H9 (cell line): ENCODE measurements around the gene SF3A1. TPM values are rescaled to one million over a fixed set of nuclear protein-coding genes. Genes with fewer than 3 reads are reported as not detected.

ENCODE experiments used
- DNase-seq: peaks from one replicate; pipeline ENCODE4 v3.0.0-alpha.2; 2017
- H2AFZ ChIP-seq: one replicate; pipeline ENCODE4 v1.6.1; 2013; ENCODE audit warnings: mild to moderate bottlenecking, low read length, control low read depth, moderate library complexity
- H2AK5ac ChIP-seq: 2 replicates; pipeline ENCODE4 v1.6.1; 2013; ENCODE audit warnings: low read length, control low read depth, mixed read lengths; ENCODE audit not compliant: insufficient read length
- H2BK120ac ChIP-seq: one replicate; pipeline ENCODE4 v1.6.1; 2013; ENCODE audit warnings: low read depth, mild to moderate bottlenecking, low read length, control low read depth, inconsistent platforms; ENCODE audit not compliant: poor library complexity, severe bottlenecking
- H2BK12ac ChIP-seq: 2 replicates; pipeline ENCODE4 v1.6.1; 2013; ENCODE audit warnings: low read length, control low read depth, mixed read lengths, low read depth; ENCODE audit not compliant: insufficient read length
- H2BK15ac ChIP-seq: 2 replicates; pipeline ENCODE4 v1.6.1; 2013; ENCODE audit warnings: low read depth, low read length, control low read depth
- H2BK20ac ChIP-seq: one replicate; pipeline ENCODE4 v1.6.1; 2013; ENCODE audit warnings: low read depth, mild to moderate bottlenecking, low read length, control low read depth, inconsistent platforms; ENCODE audit not compliant: poor library complexity, severe bottlenecking
- H2BK5ac ChIP-seq: 2 replicates; pipeline ENCODE4 v1.6.1; 2013; ENCODE audit warnings: low read length, control low read depth, mixed read lengths; ENCODE audit not compliant: insufficient read length
- H3K14ac ChIP-seq: 2 replicates; pipeline ENCODE4 v1.6.1; 2013; ENCODE audit warnings: low read length, control low read depth; ENCODE audit not compliant: insufficient read depth
- H3K18ac ChIP-seq: 2 replicates; pipeline ENCODE4 v1.6.1; 2013; ENCODE audit warnings: low read depth, mild to moderate bottlenecking, mixed read lengths, low read length, control low read depth; ENCODE audit not compliant: insufficient read length
- H3K23ac ChIP-seq: 2 replicates; pipeline ENCODE4 v1.6.1; 2013; ENCODE audit warnings: low read length, control low read depth, mixed read lengths, low read depth; ENCODE audit not compliant: insufficient read length
- H3K23me2 ChIP-seq: 2 replicates; pipeline ENCODE4 v1.6.1; 2013; ENCODE audit warnings: low read depth, mild to moderate bottlenecking, mixed read lengths, low read length, control low read depth; ENCODE audit not compliant: insufficient read length, poor library complexity, severe bottlenecking
- H3K27ac ChIP-seq: 2 replicates; pipeline ENCODE4 v1.5.1; 2013; ENCODE audit warnings: low read length, control low read depth, mixed read lengths, low read depth; ENCODE audit not compliant: insufficient read length
- H3K27me3 ChIP-seq: 2 replicates; pipeline ENCODE4 v1.6.1; 2013; ENCODE audit warnings: low read length, control low read depth, inconsistent platforms; ENCODE audit not compliant: insufficient read depth
- H3K4ac ChIP-seq: 2 replicates; pipeline ENCODE4 v1.6.1; 2013; ENCODE audit warnings: low read depth, mild to moderate bottlenecking, control low read depth, inconsistent platforms, low read length, moderate library complexity
- H3K4me1 ChIP-seq: 2 replicates; pipeline ENCODE4 v1.6.1; 2013; ENCODE audit warnings: low read length, control low read depth, inconsistent platforms; ENCODE audit not compliant: insufficient read depth
- H3K4me2 ChIP-seq: 2 replicates; pipeline ENCODE4 v1.6.1; 2013; ENCODE audit warnings: low read length, control low read depth, mixed read lengths; ENCODE audit not compliant: insufficient read length, insufficient read depth
- H3K56ac ChIP-seq: 2 replicates; pipeline ENCODE4 v1.6.1; 2013; ENCODE audit warnings: low read depth, mild to moderate bottlenecking, mixed read lengths, low read length, control low read depth; ENCODE audit not compliant: insufficient read length
- H3K79me1 ChIP-seq: 2 replicates; pipeline ENCODE4 v1.6.1; 2013; ENCODE audit warnings: low read depth, mild to moderate bottlenecking, moderate library complexity, low read length, control low read depth, inconsistent platforms; ENCODE audit not compliant: insufficient read depth, poor library complexity, severe bottlenecking
- H3K79me2 ChIP-seq: 2 replicates; pipeline ENCODE4 v1.6.1; 2013; ENCODE audit warnings: low read length, control low read depth, inconsistent platforms; ENCODE audit not compliant: insufficient read depth
- H3K9ac ChIP-seq: 2 replicates; pipeline ENCODE4 v1.6.1; 2013; ENCODE audit warnings: low read length, control low read depth, mixed read lengths; ENCODE audit not compliant: insufficient read length; ENCODE audit errors: extremely low read depth
- H3K9me3 ChIP-seq: one replicate; pipeline ENCODE4 v1.6.1; 2013; ENCODE audit warnings: low read depth, low read length, inconsistent platforms; ENCODE audit not compliant: control insufficient read depth
- H3T11ph ChIP-seq: one replicate; pipeline ENCODE4 v1.6.1; 2013; ENCODE audit warnings: mild to moderate bottlenecking, low read length, control low read depth, inconsistent platforms
- H4K20me1 ChIP-seq: one replicate; pipeline ENCODE4 v1.6.1; 2013; ENCODE audit not compliant: control insufficient read depth, insufficient read length, insufficient read depth
- H4K5ac ChIP-seq: 2 replicates; pipeline ENCODE4 v1.6.1; 2013; ENCODE audit warnings: low read depth, mild to moderate bottlenecking, mixed read lengths, low read length, control low read depth; ENCODE audit not compliant: insufficient read length
- H4K8ac ChIP-seq: replicated peaks from 2 replicates; pipeline ENCODE4 v1.6.1; 2013; ENCODE audit warnings: low read length, control low read depth, mixed read lengths, low read depth; ENCODE audit not compliant: insufficient read length
- H4K91ac ChIP-seq: 2 replicates; pipeline ENCODE4 v1.6.1; 2013; ENCODE audit warnings: low read depth, mild to moderate bottlenecking, moderate library complexity, mixed read lengths, low read length, control low read depth; ENCODE audit not compliant: insufficient read length
- H3K27ac Mint-ChIP-seq, 3 experiments: 2 replicates in 2 of 3; 3 replicates in 1 of 3; pipeline ENCODE4 v1.8.0; 2020 to 2021; ENCODE audit warnings: mixed read lengths in 3 of 3, mild to moderate bottlenecking in 1 of 3, moderate library complexity in 1 of 3
- H3K27me3 Mint-ChIP-seq: 2 replicates; pipeline ENCODE4 v1.8.0; 2021; ENCODE audit warnings: low read depth, mild to moderate bottlenecking, moderate library complexity, mixed read lengths
- H3K36me3 Mint-ChIP-seq, 3 experiments: 2 replicates in 2 of 3; 3 replicates in 1 of 3; pipeline ENCODE4 v1.8.0; 2020 to 2021; ENCODE audit warnings: low read depth in 3 of 3, mixed read lengths in 3 of 3; ENCODE audit not compliant: insufficient read depth in 1 of 3
- H3K4me1 Mint-ChIP-seq, 2 experiments: 2 replicates each; pipeline ENCODE4 v1.8.0; 2020; ENCODE audit warnings: mixed read lengths in 2 of 2
- H3K4me3 Mint-ChIP-seq, 2 experiments: 2 replicates in 1 of 2; 3 replicates in 1 of 2; pipeline ENCODE4 v1.8.0; 2020 to 2021; ENCODE audit warnings: mild to moderate bottlenecking in 2 of 2, mixed read lengths in 2 of 2, moderate library complexity in 1 of 2
- H3K9me3 Mint-ChIP-seq, 2 experiments: 2 replicates in 1 of 2; 3 replicates in 1 of 2; pipeline ENCODE4 v1.8.0; 2020; ENCODE audit warnings: mild to moderate bottlenecking in 2 of 2, mixed read lengths in 2 of 2, moderate library complexity in 1 of 2
- CTCF ChIP-seq: fragments of 200-600 bp; sonication (generic); conservative IDR thresholded peaks from 3 replicates; pipeline ENCODE4 v1.8.0; 2021; ENCODE audit warnings: antibody characterized with exemption, mild to moderate bottlenecking
- WGBS: extraction: QIAGEN DNeasy Blood & Tissue Kit; methylation state at CpG from one replicate; pipeline ENCODE4 v1.1.7; 2013; ENCODE audit warnings: missing lambda C conversion rate, low lambda C conversion rate, mixed read lengths; ENCODE audit not compliant: insufficient read length; ENCODE audit errors: extremely low coverage; 5-methylcytosine and 5-hydroxymethylcytosine counted together
- total RNA-seq: library from RNA; stranded (reverse); gene quantifications from 2 replicates; pipeline ENCODE4 v1.2.1, GENCODE V29; 2021

Gene SF3A1
- total RNA-seq, 1 experiment from 2014 or later: 225 TPM

GRCh38 chr22:30297991-30298701 lies 58.5 kb downstream of the SF3A1 start:
- Histone ChIP-seq H3K18ac (no peak overlapping the region), H3K4me2 (no peak overlapping the region), H3K14ac (no peak overlapping the region), H3K27ac (no peak overlapping the region), H2AK5ac (no peak overlapping the region), H2BK5ac (no peak overlapping the region), H3K79me2 (no peaks in the 10 kb centered on the region), H4K5ac (no peak overlapping the region), H3T11ph (no peak overlapping the region), H3K23ac (no peak overlapping the region), H3K56ac (no peak overlapping the region), H2BK12ac (no peak overlapping the region), H2AFZ (no peak overlapping the region), H3K9me3 (no peaks in the 10 kb centered on the region), H4K91ac (no peak overlapping the region), H3K4ac (no peak overlapping the region), H3K23me2 (no peaks in the 10 kb centered on the region), H2BK15ac (no peak overlapping the region), H3K9ac (no peak overlapping the region), H4K20me1 (no peaks in the 10 kb centered on the region), H3K4me1 (no peaks in the 10 kb centered on the region), H2BK20ac (no peak overlapping the region), H2BK120ac (no peak overlapping the region), H3K27me3 (no peaks in the 10 kb centered on the region), H4K8ac (no peak overlapping the region), H3K79me1 (no peaks in the 10 kb centered on the region)
- no CpG with 5 or more reads among the region's 9 CpGs for WGBS
- H3K36me3 Mint-ChIP-seq: peaks cover 4 to 15% (median 5%) of the 10 kb centered on the region in 3 experiments; a peak in 5 of 7 replicates
- no peak for DNase-seq
- H3K4me3 Mint-ChIP-seq: no peak overlapping the region
- H3K9me3 Mint-ChIP-seq: peaks cover 0 to 1% of the 10 kb centered on the region in 2 experiments; a peak in 1 of 5 replicates
- peaks cover 4 to 8% of the 10 kb centered on the region in 2 experiments; a peak in 2 of 4 replicates for H3K4me1 Mint-ChIP-seq
- TF ChIP-seq CTCF: no peak
- H3K27ac Mint-ChIP-seq: peak overlapping the region in 1 of 3 experiments; percentile 81; a peak in 1 of 7 replicates
- no peaks in the 10 kb centered on the region for H3K27me3 Mint-ChIP-seq
